ENCODE results near the gene GABARAP.

Gene GABARAP

DNA sequence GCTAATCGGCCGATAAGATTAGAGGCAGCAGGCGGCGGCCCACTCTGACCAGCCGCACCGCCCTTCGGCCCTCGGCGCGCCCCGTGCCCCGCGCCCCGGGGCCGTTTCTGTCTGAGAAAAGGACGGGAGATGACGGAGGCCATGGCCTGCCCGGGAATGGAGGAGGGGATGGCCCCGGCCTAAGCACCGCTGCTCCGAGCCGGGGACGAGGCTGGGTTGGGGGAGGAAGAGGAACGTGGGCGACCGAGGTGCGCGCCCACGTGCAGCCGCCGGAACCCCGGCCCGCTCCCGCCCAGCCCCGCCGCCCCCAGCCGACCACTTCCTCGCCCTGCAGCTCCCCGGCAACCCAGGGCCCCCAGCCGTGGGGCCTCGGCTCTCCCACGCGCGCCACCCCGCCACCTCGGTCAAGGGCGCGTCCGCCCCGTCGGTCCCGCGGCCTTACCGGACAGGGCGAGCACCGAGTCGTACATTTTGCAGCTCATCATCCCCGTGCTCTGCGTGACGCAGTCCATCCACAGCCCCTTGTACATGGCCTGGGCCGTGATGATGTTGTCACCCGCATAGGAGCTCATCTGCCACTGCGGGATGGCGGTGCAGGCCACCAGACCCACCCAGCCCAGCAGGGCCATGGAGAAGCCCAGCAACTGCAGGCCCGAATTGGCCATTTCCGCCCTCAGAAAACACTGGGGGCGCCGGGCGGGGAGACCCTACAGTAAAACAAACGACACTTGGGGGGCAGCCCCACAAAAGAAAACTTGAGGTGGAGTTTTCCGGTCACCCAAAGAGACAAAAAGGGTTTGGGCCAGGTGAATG is 19.3 kb upstream of the GABARAP start:
- Histone ChIP-seq H3K9me3 (ENCODE audit: control insufficient read depth, insufficient read depth, low read depth, low read length) (no peaks in the 10 kb centered on the region), H3K27ac (ENCODE audit: extremely low read depth, low read depth, low read length) (peak overlapping the region; percentile 41; the same call in 1 of the 2 replicates), H3K4me3 (ENCODE audit: low read depth, low read length) (peak overlapping the region; percentile 40), H3K36me3 (ENCODE audit: control insufficient read depth in 2 of 2, insufficient read depth in 1 of 2, low read length in 2 of 2) (peaks cover 16 to 40% of the 10 kb centered on the region in 2 experiments; a peak in 2 of 3 replicates), H3K4me1 (ENCODE audit: control insufficient read depth, insufficient read depth, low read length) (peaks cover 18% of the 10 kb centered on the region)
- TF ChIP-seq ZNF223 (tag by site-specific recombination; IDR thresholded peaks at IDR 0.05) (peak; percentile 55; the same call in 1 of the 2 replicates), ZNF140 (tag by site-specific recombination; IDR thresholded peaks at IDR 0.05) (no peak)
- ChIA-PET CTCF (interaction anchor here (0.6 kb wide), 1 partner anchor 35 kb away, joined by 3 read pairs; no protein-coding TSS in a partner anchor), POLR2A (interaction anchor here (1.0 kb wide), 1 partner anchor 37 kb away, joined by 3 read pairs; no protein-coding TSS in a partner anchor)

DNA sequence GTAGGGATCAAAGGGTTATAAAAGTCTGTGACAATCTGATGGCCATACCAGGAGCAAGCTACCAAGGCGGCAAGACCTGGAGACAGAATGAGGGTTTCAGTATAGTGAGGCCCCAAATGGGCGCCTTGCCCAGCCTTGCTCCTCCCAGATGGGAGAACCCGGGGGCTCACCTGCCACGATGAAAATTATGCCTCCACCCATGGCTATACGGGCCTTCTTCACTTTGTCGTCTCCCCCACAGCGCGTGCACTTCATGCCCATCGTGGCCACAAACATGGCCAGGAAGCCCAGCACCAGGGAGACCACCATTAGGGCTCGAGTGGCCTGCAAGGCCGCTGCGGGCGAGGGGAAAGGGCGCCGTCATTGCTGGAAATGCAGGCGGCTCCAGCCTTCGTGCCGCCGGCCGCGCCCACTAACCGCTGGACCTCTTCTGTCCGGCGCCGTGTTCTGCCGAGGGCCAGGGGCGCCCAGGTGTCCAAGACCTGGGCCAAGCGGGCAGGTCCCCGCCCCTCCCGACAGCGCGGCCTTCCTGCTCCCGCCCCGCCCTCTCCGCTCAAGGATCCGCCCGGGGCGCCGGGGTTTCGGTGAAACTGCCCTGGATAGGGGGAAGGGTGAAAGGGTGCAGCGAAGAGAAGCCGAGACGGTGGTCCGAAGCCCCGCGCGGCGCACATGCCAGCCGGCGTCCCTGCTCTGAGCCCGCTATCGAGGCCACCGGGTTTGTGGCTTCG is 18.6 kb upstream of the GABARAP start:
- ChIA-PET POLR2A (interaction anchor here (0.7 to 0.9 kb wide), 2 partner anchors 19 to 21 kb away, joined by 3 to 5 read pairs; partner anchors contain the start of gene GABARAP), CTCF (interaction anchor here (0.6 to 1.4 kb wide), 2 partner anchors 20 to 36 kb away, joined by 3 to 4 read pairs; no protein-coding TSS in a partner anchor)
- TF ChIP-seq ZNF585B (tag by site-specific recombination; IDR thresholded peaks at IDR 0.05) (no peak), ZNF501 (tag by site-specific recombination; IDR thresholded peaks at IDR 0.05) (no peak), GLI2 (tag by site-specific recombination; IDR thresholded peaks at IDR 0.05; ENCODE audit: borderline replicate concordance, low read depth) (no peak), SETDB1 (IDR thresholded peaks at IDR 0.05; ENCODE audit: insufficient read length, low read length) (no peak), ZBTB1 (tag by site-specific recombination; IDR thresholded peaks at IDR 0.05) (no peak), ZNF626 (tag by site-specific recombination; IDR thresholded peaks at IDR 0.05) (no peak), ZNF776 (tag by site-specific recombination; IDR thresholded peaks at IDR 0.05; ENCODE audit: borderline replicate concordance) (no peak), ZNF23 (tag by site-specific recombination; IDR thresholded peaks at IDR 0.05; ENCODE audit: borderline replicate concordance) (no peak), YY2 (tag by site-specific recombination; IDR thresholded peaks at IDR 0.05) (no peak), RBAK (tag by site-specific recombination; IDR thresholded peaks at IDR 0.05) (no peak), IKZF3 (tag by site-specific recombination; IDR thresholded peaks at IDR 0.05) (no peak), TCF7L2 (IDR thresholded peaks at IDR 0.05; ENCODE audit: borderline replicate concordance, low read depth, low read length) (no peak), HOXC10 (CRISPR knock-in tag; IDR thresholded peaks at IDR 0.05) (no peak), ZNF777 (tag by site-specific recombination; IDR thresholded peaks at IDR 0.05; ENCODE audit: borderline replicate concordance) (no peak)
- TF ChIP-seq, protein P1, sequence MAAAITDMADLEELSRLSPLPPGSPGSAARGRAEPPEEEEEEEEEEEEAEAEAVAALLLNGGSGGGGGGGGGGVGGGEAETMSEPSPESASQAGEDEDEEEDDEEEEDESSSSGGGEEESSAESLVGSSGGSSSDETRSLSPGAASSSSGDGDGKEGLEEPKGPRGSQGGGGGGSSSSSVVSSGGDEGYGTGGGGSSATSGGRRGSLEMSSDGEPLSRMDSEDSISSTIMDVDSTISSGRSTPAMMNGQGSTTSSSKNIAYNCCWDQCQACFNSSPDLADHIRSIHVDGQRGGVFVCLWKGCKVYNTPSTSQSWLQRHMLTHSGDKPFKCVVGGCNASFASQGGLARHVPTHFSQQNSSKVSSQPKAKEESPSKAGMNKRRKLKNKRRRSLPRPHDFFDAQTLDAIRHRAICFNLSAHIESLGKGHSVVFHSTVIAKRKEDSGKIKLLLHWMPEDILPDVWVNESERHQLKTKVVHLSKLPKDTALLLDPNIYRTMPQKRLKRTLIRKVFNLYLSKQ (tag by site-specific recombination; IDR thresholded peaks at IDR 0.05; ENCODE audit: borderline replicate concordance): no peak
- TF ChIP-seq, protein P2, sequence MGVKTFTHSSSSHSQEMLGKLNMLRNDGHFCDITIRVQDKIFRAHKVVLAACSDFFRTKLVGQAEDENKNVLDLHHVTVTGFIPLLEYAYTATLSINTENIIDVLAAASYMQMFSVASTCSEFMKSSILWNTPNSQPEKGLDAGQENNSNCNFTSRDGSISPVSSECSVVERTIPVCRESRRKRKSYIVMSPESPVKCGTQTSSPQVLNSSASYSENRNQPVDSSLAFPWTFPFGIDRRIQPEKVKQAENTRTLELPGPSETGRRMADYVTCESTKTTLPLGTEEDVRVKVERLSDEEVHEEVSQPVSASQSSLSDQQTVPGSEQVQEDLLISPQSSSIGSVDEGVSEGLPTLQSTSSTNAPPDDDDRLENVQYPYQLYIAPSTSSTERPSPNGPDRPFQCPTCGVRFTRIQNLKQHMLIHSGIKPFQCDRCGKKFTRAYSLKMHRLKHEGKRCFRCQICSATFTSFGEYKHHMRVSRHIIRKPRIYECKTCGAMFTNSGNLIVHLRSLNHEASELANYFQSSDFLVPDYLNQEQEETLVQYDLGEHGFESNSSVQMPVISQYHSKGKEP (tag by site-specific recombination; IDR thresholded peaks at IDR 0.05): no peak
- TF ChIP-seq, protein P3, sequence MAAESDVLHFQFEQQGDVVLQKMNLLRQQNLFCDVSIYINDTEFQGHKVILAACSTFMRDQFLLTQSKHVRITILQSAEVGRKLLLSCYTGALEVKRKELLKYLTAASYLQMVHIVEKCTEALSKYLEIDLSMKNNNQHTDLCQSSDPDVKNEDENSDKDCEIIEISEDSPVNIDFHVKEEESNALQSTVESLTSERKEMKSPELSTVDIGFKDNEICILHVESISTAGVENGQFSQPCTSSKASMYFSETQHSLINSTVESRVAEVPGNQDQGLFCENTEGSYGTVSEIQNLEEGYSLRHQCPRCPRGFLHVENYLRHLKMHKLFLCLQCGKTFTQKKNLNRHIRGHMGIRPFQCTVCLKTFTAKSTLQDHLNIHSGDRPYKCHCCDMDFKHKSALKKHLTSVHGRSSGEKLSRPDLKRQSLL (tag by site-specific recombination; IDR thresholded peaks at IDR 0.05): no peak
- TF ChIP-seq, protein P4, sequence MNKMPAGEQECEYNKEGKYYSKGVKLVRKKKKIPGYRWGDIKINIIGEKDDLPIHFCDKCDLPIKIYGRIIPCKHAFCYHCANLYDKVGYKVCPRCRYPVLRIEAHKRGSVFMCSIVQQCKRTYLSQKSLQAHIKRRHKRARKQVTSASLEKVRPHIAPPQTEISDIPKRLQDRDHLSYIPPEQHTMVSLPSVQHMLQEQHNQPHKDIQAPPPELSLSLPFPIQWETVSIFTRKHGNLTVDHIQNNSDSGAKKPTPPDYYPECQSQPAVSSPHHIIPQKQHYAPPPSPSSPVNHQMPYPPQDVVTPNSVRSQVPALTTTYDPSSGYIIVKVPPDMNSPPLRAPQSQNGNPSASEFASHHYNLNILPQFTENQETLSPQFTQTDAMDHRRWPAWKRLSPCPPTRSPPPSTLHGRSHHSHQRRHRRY (tag by site-specific recombination; IDR thresholded peaks at IDR 0.05): no peak
- H3K4me3 ChIP-seq (ENCODE audit: low read depth, low read length): peak overlapping the region; percentile 40
- H3K4me1 ChIP-seq (ENCODE audit: control insufficient read depth, insufficient read depth, low read length): peaks cover 18% of the 10 kb centered on the region
- H3K27ac ChIP-seq (ENCODE audit: extremely low read depth, low read depth, low read length): peak overlapping the region; percentile 5; the same call in 1 of the 2 replicates
- H3K36me3 ChIP-seq (ENCODE audit: control insufficient read depth in 2 of 2, insufficient read depth in 1 of 2, low read length in 2 of 2): peaks cover 20 to 47% of the 10 kb centered on the region in 2 experiments; a peak in 2 of 3 replicates
- no peaks in the 10 kb centered on the region for H3K9me3 ChIP-seq (ENCODE audit: control insufficient read depth, insufficient read depth, low read depth, low read length)
